ENCODE data around the gene TRPV4.
A peak's percentile ranks its signal among the peaks of the same experiment; 100 is the strongest.
"Not testable (repeated sequence)": the region's sequence is repeated elsewhere in the genome, so short reads cannot be mapped to it uniquely, and the experiment has no call there.

Gene TRPV4

DNA sequence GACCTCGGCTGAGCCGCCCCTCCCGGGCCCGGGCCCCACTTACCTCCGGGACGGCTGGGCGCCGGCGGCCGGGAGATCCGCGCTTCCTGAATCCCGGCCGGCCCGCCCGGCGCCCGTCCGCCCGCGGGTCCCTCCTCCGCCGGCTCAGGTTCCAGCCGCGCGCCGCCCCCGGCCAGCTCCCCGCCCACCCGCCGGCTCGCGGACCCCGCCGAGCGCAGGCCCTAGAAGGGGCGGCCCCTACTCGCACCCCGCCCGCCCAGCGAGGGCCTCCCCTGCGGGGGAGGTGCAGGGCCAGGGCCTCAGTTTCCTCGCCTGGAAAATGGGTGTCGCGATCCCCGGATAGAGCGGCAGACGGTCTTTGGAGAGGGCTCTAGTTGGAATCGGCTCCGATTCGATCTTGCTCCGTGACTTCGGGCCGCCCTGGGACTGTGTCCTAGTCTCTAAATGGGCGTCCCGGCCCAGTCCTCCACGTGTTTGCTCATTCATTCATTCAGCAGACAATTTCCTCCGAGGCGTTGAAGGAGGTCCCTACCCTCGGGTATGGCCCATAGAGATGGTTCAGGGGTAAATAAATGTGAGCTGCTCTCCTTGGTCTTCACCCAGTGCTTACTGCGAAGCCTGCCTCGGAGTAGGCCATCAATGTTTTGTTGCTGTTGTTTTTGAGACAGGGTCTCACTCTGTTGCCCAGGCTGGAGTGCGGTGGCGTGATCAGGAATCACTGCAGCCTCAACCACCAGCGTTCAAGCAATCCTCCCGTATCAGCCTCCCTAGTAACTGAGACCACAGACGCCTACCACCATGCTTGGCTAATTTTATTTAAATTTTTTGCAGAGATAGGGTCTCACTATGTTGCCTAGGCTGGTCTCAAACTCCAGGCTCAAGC lies at the start of gene TRPV4:
TSS of gene TRPV4 (minus strand) at position 92 of the 883 bp plus-strand sequence. CDS start 18,602 bp downstream, outside the sequence.
- no peak for DNase-seq

- no peak for DNase-seq
Measured at GRCh38 chr12:109881752-109882151, 48.6 kb upstream of the TRPV4 start.

DNA sequence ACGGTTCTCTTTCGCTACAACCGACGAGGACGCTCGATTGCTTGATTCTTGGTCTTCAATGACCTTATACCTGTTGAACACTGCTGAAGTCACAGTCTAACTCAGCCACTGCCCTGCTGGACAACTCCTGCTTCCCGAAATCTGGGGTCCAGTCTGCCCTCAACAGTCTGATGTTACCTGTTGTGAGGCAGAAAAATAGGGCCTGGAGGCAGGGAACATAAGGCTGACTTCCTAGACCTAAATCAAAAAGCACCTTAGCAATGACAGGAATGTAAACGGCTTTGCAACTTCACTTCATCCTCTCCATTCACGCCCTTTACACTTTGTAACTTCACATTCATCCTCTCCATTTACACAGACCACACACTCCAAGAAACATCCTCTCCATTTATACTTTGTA lies 47.7 kb upstream of the TRPV4 start:
- DNase-seq: no peak

GRCh38 chr12:109880043-109880931 lies 47.1 kb upstream of the TRPV4 start, which contains the start of gene GLTP:
Gene GLTP, minus strand, starts transcription at chr12:109880541. Its CDS starts 167 bp downstream, at chr12:109880374.
- DNase-seq: peak; percentile 87 to 91

DNA sequence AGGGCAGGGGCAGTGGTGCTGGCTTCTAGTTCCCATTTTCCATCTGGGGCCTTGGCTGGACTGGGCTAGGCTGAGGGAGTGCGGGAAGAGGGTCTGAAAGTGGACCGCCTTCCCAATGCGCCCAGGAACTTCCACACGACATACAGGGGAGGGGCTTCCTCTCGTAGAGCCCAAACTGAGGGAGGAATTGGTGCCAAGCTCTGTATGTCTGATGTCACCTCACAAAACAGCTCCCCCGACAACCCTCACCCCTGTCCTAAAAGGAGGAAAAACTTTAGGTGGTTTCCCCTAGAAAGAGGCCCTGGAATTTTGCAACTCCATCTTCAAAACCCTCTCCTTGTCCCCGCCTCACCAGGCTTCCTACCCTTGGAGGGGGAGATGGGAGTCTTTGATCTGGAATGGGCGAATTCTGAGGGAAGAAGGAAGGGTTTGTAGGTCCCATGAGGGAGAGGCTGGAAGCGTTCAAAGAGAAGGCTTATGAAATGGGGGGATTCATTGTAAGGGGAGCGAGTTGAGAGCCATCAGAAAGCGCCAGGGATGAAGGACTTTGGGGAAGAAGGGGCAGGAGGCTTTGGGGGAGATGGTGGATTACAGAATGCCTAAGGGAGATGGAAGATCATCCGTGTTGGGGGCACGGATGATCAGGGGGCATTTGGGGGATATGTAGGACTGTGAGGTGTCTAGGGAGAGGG lies 46.3 kb upstream of the TRPV4 start:
- no peak for DNase-seq

GRCh38 chr12:109878749-109879148 lies 45.6 kb upstream of the TRPV4 start:
- DNase-seq: no peak

- no peak for DNase-seq
Measured at GRCh38 chr12:109878247-109878625, 45.0 kb upstream of the TRPV4 start.

- no peak for DNase-seq
Measured at GRCh38 chr12:109877504-109878246, 44.5 kb upstream of the TRPV4 start.

DNA sequence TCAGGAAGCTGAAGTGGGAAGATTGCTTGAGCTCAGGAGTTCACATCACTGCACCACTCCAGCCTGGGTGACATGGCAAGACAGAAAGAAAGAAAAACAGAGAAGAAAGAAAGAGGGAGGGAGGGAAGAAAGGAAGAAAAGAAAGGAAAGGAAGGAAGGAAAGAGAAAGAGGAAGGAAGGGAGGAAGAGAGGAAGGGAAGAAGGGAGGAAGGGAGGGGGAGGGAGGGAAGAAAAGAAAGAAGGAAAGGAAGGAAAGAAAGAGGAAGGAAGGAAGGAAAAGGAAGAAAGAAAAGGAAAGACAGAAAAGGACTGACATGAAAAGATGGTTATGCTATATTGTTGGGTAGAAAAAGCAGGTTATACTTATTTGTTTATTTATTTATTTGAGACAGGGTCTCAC lies 43.2 kb upstream of the TRPV4 start:
- DNase-seq: no peak

DNA sequence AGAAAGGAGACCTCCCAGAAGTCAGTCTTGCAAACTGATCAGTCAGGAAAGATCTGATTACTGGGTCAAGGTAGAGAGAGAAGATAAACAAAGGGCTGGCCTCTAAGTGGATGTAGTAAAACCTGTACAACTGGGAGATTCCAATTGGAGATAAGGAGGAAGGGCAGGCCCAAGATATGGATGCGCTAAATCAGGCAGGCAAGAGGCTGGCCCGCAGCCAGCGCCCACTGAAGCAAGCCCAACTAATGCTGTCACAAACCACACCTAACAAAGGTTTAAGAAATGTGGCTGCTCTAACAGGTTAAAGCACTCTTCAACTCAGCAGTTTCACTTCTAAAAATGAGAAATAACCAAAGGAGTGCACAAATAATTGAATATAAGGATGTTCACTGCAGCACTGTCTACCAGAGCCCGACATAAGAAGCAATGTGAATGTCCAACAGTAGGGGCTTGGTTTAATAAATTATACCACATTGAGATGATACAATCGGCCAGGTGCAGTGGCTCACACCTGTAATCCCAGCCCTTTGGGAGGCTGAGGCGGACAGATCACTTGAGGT lies 42.5 kb upstream of the TRPV4 start:
- no peak for DNase-seq

GRCh38 chr12:109873653-109874052 lies 40.5 kb upstream of the TRPV4 start:
- no peak for DNase-seq

DNA sequence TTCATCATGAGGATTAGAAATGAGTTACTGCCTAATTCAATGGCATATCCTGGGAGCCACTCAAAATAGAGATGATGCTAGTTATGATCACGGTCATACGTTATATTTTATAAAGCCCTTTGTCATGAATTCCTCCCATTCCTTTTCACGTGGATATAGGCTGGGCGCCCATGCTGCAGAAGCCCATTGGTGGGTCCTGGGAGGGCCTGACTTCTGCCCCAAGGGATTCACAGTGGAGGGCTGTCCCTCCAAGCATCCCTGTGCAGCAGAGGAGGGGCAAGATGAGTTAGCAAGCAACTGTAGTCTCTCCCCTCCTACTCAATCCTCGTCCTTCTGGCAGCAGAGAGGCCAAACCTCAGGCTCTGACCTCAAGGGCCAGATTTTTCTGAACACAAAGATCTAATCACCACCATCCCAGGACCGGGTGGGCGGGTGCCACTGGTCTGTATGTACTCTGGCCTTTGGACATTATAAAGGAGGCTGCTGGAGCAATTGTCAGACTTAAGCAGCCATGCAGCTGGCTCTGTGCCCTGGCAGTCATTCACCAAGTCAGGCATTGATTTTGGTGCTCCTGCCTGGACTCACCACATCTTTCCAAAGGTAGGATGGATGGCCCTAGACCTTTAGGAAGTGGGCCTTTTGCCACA lies 38.6 kb upstream of the TRPV4 start:
- no peak for DNase-seq

GRCh38 chr12:109870648-109871047 lies 37.5 kb upstream of the TRPV4 start:
- DNase-seq: no peak

- DNase-seq: no peak
Measured at GRCh38 chr12:109868182-109869051, 35.2 kb upstream of the TRPV4 start.

DNA sequence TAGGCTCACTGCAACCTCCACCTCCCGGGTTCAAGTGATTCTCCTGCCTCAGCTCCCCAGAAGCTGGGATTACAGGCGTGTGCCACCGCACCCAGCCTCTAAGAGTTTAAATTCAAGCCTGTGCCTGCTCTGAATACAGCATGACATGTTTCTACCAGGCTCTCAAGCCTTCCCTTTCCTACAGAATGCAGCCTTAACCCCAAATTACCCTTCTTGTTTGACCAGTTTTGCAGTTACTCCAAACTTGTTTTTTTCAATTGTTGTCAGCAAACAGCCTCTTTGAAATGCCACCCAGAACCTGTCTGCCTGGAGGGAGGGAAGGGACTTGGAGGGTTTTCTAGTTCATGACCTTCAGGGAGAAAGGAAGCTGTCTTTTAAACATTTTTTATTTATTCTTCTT lies 31.7 kb upstream of the TRPV4 start:
- DNase-seq: no peak

- no peak for DNase-seq
Measured at GRCh38 chr12:109863847-109864712, 30.9 kb upstream of the TRPV4 start.

GRCh38 chr12:109862491-109862890 lies 29.3 kb upstream of the TRPV4 start:
- not testable (repeated sequence) for DNase-seq

DNA sequence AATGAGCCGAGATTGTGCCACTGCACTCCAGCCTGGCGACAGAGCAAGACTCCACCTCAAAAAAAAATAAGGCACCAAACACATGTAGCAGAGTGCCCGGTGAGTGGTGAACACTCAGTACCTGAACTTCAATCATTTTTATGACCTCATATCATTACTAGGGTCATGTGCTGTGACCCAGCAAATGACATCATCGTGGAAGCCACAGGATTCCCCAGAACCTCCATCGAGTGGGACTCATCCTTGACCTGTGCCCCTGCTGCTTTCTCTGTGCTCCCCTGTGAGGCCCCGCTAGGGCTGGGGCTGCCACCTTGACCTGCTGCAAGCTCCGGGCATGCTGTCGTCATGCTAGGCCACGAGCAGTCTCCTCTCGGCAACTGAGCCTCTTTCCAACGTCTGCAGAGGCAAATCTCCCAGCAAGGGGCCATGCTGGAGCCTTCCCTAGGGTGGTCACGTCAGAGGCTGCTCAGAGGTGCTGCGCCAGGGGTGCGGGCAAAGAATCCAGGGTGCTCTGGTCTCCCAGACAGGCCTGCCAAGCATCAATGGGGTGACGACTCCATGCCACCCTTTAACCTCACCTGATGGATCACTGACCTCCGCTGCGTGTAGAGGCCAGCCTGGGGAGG lies 28.6 kb upstream of the TRPV4 start:
- DNase-seq: no peak

GRCh38 chr12:109860977-109861376 lies 27.8 kb upstream of the TRPV4 start:
- no peak for DNase-seq

All from stimulated activated CD4-positive, alpha-beta T cell treated with anti-CD3 and anti-CD28 coated beads, Interleukin-4, amount 100 ng/mL, for 4 hours (primary cell).